ENCODE results near the gene PCDH9.
"Not testable (repeated sequence)": the region's sequence is repeated elsewhere in the genome, so short reads cannot be mapped to it uniquely, and the experiment has no call there.

PCDH9 gene

GRCh38 chr13:67130444-67130843, 99.7 kb downstream of the PCDH9 start:
- no peak for DNase-seq (ENCODE audit: low spot score)

DNA sequence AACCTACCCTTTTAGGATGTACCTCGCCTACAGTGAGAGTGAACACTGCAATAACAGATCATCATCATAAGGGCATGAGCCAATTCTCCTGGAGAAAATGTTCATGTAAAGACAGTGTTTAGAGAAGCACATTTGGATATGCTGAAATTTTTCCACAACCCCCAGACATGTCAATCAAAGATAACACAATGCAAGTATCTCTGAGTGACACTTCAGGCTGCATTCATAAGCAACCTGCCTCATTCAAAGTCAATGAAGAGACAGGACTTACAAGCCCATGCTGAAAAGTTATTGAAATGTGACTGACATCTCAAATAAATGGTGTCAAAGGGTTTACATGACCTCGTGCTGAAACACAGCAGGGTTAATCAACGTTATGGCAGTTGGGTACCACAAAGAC, 102.0 kb downstream of the PCDH9 start:
- DNase-seq (ENCODE audit: low spot score): no peak

DNA sequence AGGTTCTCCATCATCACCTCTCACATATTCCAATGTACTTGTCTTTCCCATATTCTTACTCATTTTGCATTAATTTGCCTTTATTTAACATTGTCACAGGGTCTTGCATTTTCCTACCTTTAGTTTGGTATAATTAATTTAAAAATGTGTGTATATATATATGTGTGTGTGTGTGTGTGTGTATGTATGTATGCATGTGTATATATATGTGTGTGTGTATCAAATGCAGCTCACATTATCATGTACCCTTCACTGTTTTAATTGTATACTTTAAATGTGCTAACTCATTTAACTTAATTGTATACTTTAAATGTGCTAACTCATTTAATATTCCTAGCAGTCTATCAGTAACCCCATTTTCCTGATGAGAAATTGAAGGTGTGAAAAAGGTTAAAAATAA, 104.5 kb downstream of the PCDH9 start:
- DNase-seq (ENCODE audit: low spot score): no peak

GRCh38 chr13:67123165-67123564, 107.0 kb downstream of the PCDH9 start:
- DNase-seq (ENCODE audit: low spot score): no peak

GRCh38 chr13:67122251-67122650, 107.9 kb downstream of the PCDH9 start:
- no peak for DNase-seq (ENCODE audit: low spot score)

- no peak for DNase-seq (ENCODE audit: low spot score)
Observed at GRCh38 chr13:67120872-67121531, 109.1 kb downstream of the PCDH9 start.

DNA sequence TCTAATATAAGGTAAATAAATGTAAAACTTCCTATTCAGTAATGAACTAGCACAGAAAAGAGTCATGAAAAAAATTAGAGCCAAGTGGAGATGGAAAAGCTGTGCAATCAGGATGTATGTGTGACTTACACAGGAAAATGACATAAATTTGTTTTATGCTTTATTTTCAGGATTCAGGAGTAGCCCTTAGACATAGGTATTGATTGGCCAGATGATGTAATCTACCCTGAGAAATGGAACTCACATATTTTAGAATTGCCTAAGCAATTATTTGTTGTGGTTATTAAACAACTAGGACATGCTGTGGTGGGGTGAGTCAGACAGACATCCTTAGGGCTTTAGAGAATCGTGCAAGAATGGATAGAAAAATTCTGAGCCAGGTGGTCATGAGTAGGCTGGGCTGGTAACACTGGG, 110.6 kb downstream of the PCDH9 start:
- no peak for DNase-seq (ENCODE audit: low spot score)

DNA sequence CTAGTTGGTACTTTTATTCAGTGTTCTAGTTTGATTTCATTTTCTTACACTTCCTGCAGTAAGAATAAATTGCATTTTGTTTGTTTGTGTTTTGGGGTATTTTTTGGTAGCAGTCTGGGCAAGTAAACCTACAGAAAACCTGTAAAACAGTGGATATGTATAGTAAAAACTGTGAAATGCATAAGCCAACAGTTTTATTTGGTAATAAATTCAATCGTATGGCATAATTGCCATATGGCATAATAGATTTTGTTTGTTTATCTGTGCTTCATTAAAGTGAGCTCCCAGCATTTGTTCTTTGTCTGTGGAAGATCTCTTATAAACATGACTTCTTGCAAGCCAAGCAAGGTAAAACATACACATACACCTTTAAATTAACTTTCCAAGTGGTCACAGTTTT, 111.9 kb downstream of the PCDH9 start:
- DNase-seq (ENCODE audit: low spot score): no peak

GRCh38 chr13:67117010-67117550, 113.1 kb downstream of the PCDH9 start:
- DNase-seq (ENCODE audit: low spot score): peak; percentile 70

DNA sequence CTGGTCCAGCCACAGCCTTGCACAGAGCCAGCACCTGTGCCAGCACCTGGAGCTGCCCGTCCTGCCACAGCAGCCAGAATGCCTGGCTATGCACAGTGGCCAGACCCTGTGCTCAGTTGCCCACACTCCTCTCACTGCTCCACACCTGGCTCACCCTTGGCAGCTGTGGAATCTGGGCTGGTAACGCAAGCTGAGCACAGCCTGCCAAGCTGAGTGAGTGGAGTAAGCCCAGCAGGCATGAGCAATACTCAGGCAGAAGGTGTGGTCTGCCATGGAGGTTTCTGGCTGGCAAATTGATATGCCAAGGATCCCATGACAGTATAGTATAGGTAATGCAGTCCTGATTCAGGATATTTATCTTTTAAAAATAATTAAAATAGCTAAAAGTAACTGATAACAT, 122.2 kb downstream of the PCDH9 start:
- no peak for DNase-seq (ENCODE audit: low spot score)

DNA sequence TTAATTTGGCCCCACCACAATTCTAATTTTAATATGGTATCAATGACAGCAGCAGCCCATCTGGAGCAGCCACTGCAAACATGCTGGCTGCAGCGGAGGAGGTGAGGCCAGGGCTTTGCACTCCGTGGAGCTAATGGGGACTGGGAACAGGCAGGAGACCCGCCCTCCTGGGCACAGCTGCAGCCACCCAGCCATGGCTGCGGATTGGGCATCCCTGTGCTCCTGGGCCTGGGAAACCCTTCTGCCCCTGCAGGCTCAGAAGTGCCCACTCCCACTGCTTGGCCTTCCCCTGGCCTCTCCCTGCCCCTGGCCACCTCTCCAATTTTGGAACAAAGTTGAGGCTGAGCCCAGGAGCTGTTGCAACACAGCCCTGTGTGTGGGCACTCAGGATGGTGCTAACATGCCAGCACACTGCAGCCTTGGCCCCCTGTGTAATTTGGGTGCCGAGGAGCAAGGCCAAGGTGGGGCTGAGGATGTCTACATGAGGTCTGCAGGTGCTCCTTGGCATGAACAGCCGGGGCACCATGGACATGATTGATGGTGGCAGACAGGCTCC, 123.6 kb downstream of the PCDH9 start:
- no peak for DNase-seq (ENCODE audit: low spot score)

DNA sequence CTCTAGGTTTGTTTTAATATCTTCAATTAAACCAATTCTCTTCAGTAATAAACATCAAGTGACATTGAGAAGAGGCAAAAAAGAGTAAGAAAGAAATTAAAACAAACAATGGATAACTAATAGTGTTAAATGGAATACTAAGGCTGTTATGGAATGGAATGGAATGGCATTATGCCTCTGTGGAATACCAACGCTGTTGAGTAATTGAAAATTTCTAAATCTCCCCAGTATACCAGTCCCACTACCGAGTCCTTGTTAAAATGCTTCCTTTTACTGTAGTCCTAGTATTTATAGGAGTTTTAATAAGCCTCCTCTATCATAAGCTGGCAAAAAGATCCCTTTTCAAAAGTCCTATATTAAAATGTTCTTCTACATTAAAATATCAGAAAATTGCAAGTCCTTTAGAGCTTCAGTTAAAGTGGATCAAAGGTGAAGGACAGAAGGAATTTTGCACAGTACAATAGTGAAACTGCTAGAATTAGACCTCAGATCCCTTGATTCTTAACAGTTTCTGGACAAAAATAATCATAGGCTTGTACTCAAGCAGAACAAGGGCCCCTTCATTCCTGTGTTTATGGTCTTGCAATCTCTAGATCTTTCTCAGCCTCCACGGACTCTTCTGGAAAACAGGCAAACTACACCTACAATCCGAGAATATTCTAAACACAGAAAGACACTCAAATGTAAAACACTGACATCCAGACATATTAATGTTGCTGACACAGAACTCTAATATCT, 128.2 kb downstream of the PCDH9 start:
- peak; percentile 70 for DNase-seq (ENCODE audit: low spot score)

GRCh38 chr13:67100730-67101129, 129.4 kb downstream of the PCDH9 start:
- no peak for DNase-seq (ENCODE audit: low spot score)

- DNase-seq (ENCODE audit: low spot score): no peak
Observed at GRCh38 chr13:67099494-67099893, 130.6 kb downstream of the PCDH9 start.

GRCh38 chr13:67097892-67098452, 132.2 kb downstream of the PCDH9 start:
- DNase-seq (ENCODE audit: low spot score): no peak

GRCh38 chr13:67096893-67097292, 133.2 kb downstream of the PCDH9 start:
- DNase-seq (ENCODE audit: low spot score): not testable (repeated sequence)

DNA sequence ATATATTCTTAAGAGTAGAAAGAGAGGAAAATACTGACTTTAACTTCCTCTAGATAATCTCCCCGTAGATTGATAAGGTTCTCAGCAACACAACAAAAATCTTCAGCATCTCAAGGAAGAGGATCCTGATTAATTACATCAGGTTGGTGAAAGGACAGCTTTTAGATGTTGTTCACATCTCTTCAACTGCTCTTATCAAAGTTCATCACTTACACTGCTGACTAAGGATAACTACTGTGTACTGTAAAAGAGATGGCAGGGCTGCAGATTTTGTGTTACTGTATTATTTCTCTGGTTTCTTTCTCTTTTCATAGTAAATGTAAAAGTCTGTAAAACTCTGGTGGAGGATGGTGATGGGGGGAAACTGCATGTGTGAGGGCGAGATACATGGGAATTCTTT, 133.7 kb downstream of the PCDH9 start:
- DNase-seq (ENCODE audit: low spot score): no peak

- no peak for DNase-seq (ENCODE audit: low spot score)
Observed at GRCh38 chr13:67095621-67096020, 134.5 kb downstream of the PCDH9 start.

DNA sequence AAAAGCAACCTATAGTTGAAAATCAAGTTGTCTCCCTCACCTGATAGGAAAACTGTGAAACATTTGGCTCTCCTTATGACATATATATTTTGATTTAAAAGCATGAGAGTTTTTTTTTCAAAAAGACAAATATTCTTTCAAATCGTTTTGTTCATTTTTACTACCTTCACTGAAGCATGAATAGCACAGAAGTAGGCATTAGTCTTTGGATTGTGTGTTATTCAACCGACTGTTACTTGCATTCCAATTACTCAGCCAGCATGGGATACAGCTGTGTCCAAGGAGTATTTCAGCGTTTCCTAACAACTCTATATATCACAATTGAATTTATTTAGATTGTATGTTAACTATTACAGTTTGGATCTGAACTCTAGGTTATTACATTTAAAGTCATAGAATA, 135.2 kb downstream of the PCDH9 start:
- no peak for DNase-seq (ENCODE audit: low spot score)

DNA sequence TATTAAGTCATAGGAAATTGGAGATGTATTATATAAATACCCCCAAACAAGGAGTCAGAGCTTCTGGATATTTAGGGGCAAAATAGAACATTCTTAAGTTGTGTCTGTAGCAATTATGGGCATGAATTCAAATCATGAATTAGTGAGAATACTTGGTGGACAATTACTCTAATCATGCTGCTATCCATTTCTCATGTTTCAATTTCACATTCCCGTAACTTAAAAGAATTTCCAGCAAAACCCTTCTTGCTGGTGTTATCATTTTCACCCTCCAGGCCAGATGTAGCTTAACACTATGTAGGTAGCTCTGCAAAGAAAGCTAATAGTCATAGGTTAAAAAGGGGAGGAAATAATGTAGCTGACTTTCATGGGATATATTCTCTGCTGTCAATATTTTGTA, 136.1 kb downstream of the PCDH9 start:
- no peak for DNase-seq (ENCODE audit: low spot score)

- DNase-seq (ENCODE audit: low spot score): no peak
Observed at GRCh38 chr13:67091603-67092002, 138.5 kb downstream of the PCDH9 start.

GRCh38 chr13:67090856-67091255, 139.3 kb downstream of the PCDH9 start:
- no peak for DNase-seq (ENCODE audit: low spot score)

GRCh38 chr13:67087527-67087926, 142.6 kb downstream of the PCDH9 start:
- peak; percentile 52 for DNase-seq (ENCODE audit: low spot score)

Data from Ammon's horn (tissue), 1 donor.